CD4-positive, alpha-beta memory T cell (primary cell): ENCODE data around the gene AOPEP. TPM values are rescaled to one million over a fixed set of nuclear protein-coding genes. Genes with fewer than 3 reads are reported as not detected.
A peak's percentile ranks its signal among the peaks of the same experiment; 100 is the strongest.

Source experiments
- CTCF ChIA-PET: fragments of 350-600 bp; sonication (Branson Sonifier 250); formaldehyde crosslinking; loops from one replicate; lab custom pipeline; 2021; ENCODE audit warnings: inconsistent platforms; ENCODE audit not compliant: partially characterized antibody; lab: Charles Lee
- POLR2A ChIA-PET: fragments of 350-600 bp; sonication (Branson Sonifier 250); formaldehyde crosslinking; loops from one replicate; lab custom pipeline; 2021; ENCODE audit not compliant: partially characterized antibody; lab: Charles Lee
- DNase-seq, 5 donors: peaks; one replicate each; pipeline versions ENCODE4 v3.0.0 to v3.0.0-alpha.2; 2020 to 2022; ENCODE audit warnings: mixed read lengths in 1 of 5
- H3K27ac ChIP-seq: one replicate; pipeline ENCODE4 v1.7.0; 2013; ENCODE audit warnings: low read depth, low read length
- H3K27me3 ChIP-seq: 2 replicates; pipeline ENCODE4 v1.7.0; 2013; ENCODE audit warnings: mild to moderate bottlenecking, low read length, moderate library complexity; ENCODE audit not compliant: insufficient read depth
- H3K36me3 ChIP-seq: 2 replicates; pipeline ENCODE4 v1.7.0; 2013; ENCODE audit warnings: mild to moderate bottlenecking, low read length, moderate library complexity; ENCODE audit not compliant: insufficient read depth
- H3K4me1 ChIP-seq: 2 replicates; pipeline ENCODE4 v1.7.0; 2013; ENCODE audit warnings: mild to moderate bottlenecking, low read length, moderate library complexity; ENCODE audit not compliant: insufficient read depth
- H3K4me3 ChIP-seq, 2 donors: one replicate each; pipeline ENCODE4 v1.7.0; 2013; ENCODE audit warnings: low read length in 2 of 2, mild to moderate bottlenecking in 1 of 2
- H3K9me3 ChIP-seq, 2 donors: one replicate each; pipeline ENCODE4 v1.7.0; 2013; ENCODE audit warnings: low read length in 2 of 2, control low read depth in 1 of 2; ENCODE audit not compliant: control insufficient read depth in 1 of 2
- H3K27ac Mint-ChIP-seq, 7 donors: one replicate each; pipeline ENCODE4 v1.8.0; 2020 to 2021; ENCODE audit warnings: mixed read lengths in 7 of 7, mild to moderate bottlenecking in 6 of 7, inconsistent platforms in 3 of 7, moderate library complexity in 3 of 7
- H3K27me3 Mint-ChIP-seq, 2 donors: one replicate each; pipeline ENCODE4 v1.8.0; 2020 to 2021; ENCODE audit warnings: mixed read lengths in 2 of 2
- H3K36me3 Mint-ChIP-seq, 2 donors: one replicate each; pipeline ENCODE4 v1.8.0; 2020 to 2021; ENCODE audit warnings: mixed read lengths in 2 of 2, inconsistent platforms in 1 of 2, mild to moderate bottlenecking in 1 of 2
- H3K4me1 Mint-ChIP-seq, 4 donors: one replicate each; pipeline ENCODE4 v1.8.0; 2020 to 2021; ENCODE audit warnings: mixed read lengths in 4 of 4, mild to moderate bottlenecking in 1 of 4
- H3K4me3 Mint-ChIP-seq, 8 donors: one replicate each; pipeline ENCODE4 v1.8.0; 2020 to 2021; ENCODE audit warnings: mixed read lengths in 8 of 8, mild to moderate bottlenecking in 7 of 8, moderate library complexity in 6 of 8, inconsistent platforms in 3 of 8
- H3K9me3 Mint-ChIP-seq, 8 donors: one replicate each; pipeline ENCODE4 v1.8.0; 2020 to 2021; ENCODE audit warnings: mixed read lengths in 8 of 8, mild to moderate bottlenecking in 5 of 8, inconsistent platforms in 3 of 8, moderate library complexity in 1 of 8
- intact Hi-C: fragments of 100-400 bp; cut with micrococcal nuclease; formaldehyde crosslinking; loops from one replicate; pipeline ENCODE4 v1.15.1; 2023
- polyA plus RNA-seq, 2 donors: library from polyadenylated mRNA; unstranded; fragments of 300-500 nt; fragmentation: Illumina TruSeq; gene quantifications; one replicate each; pipeline ENCODE4 v1.2.3, GENCODE V29; 2021
- total RNA-seq, 2 experiments: library from RNA; stranded (reverse); gene quantifications; one replicate each; pipeline ENCODE4 v1.2.3, GENCODE V29; 2021

Gene AOPEP
- total and polyA plus RNA-seq, 4 experiments from 2014 or later = 3.1 to 11.7 (median 7.6) TPM

DNA sequence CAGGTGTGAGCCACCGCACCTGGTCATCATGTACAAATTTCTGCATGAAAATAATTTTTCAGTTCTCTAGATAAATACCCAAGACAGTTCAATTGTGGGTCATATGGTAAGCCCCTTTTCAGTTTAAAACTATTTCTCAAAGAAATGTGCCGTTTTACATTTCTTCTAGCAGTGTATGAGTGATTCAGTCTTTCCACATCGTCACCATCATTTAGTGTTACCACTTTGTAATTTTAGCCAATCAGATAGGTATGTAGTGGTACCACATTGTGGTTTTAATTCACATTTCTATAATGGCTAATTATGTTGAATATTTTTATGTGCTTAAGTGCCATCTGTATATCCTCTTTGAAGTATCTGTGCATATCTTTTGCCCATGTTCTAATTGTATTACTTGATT, 163.1 kb downstream of the AOPEP start:
- Histone ChIP-seq H3K4me3 (no peak overlapping the region), H3K27ac (no peak overlapping the region), H3K27me3 (no peaks in the 10 kb centered on the region), H3K36me3 (no peaks in the 10 kb centered on the region), H3K4me1 (no peaks in the 10 kb centered on the region), H3K9me3 (no peaks in the 10 kb centered on the region)
- DNase-seq = no peak
- peaks cover 1 to 18% of the 10 kb centered on the region in 2 donors for H3K36me3 Mint-ChIP-seq
- CTCF ChIA-PET = no interaction called here
- H3K4me1 Mint-ChIP-seq = peaks cover 0 to 2% (median 0%) of the 10 kb centered on the region in 4 donors
- H3K27ac Mint-ChIP-seq = no peak overlapping the region
- H3K9me3 Mint-ChIP-seq = peaks cover 0 to 20% (median 14%) of the 10 kb centered on the region in 8 donors
- POLR2A ChIA-PET = no interaction called here
- no peak overlapping the region for H3K4me3 Mint-ChIP-seq
- intact Hi-C loops = no loop called here
- no peaks in the 10 kb centered on the region for H3K27me3 Mint-ChIP-seq

DNA sequence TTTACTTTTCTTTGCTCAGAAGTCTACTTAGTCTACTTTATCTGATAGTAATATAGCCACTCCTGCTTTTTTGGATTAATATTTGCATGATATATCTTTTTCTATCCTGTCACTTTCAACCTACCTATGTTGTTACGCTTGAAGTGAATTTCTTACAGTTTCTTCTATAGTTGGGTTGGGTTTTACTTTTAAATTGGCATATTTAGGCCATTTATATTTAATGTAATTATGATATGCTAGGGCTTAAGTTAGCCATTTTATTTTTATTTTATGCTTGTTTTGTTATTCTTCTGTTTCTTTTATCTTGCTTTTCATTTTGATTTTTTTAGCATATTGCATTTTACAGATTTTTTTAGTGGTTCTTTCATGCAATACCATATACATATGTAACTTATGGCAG, 164.7 kb downstream of the AOPEP start:
- Mint-ChIP-seq H3K9me3 (peaks cover 0 to 20% (median 14%) of the 10 kb centered on the region in 8 donors), H3K4me1 (peaks cover 0 to 2% (median 0%) of the 10 kb centered on the region in 4 donors), H3K27ac (peak overlapping the region in 1 of 7 donors; percentile 65), H3K36me3 (peaks cover 1 to 18% of the 10 kb centered on the region in 2 donors), H3K27me3 (no peaks in the 10 kb centered on the region), H3K4me3 (no peak overlapping the region)
- Histone ChIP-seq H3K36me3 (no peaks in the 10 kb centered on the region), H3K4me1 (no peaks in the 10 kb centered on the region), H3K27ac (no peak overlapping the region), H3K9me3 (no peaks in the 10 kb centered on the region), H3K4me3 (no peak overlapping the region), H3K27me3 (no peaks in the 10 kb centered on the region)
- no peak for DNase-seq
- ChIA-PET CTCF (no interaction called here), POLR2A (no interaction called here)
- intact Hi-C loops = no loop called here

DNA sequence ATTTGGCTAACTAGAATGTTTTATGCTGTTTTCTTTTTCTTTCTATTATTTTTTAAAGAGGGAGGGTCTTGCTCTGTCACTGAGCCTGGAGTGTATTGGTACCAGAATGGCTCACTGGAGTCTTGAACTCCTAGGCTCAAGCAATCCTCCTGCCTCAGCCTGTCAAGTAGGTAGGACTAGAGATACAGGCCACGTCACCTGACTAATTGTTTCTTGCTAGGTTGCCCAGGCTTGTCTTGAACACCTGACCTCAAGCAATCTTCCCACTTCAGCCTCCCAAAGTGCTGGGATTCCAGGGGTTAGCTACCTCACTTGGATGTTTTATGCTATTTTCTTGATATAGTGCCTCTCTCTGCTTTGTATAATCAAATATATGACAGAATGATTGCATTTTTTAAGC, 166.2 kb downstream of the AOPEP start:
- intact Hi-C loops = no loop called here
- ChIA-PET POLR2A (no interaction called here), CTCF (no interaction called here)
- H3K4me3 ChIP-seq = no peak overlapping the region
- no peak overlapping the region for H3K27ac ChIP-seq
- H3K36me3 Mint-ChIP-seq = peaks cover 1 to 18% of the 10 kb centered on the region in 2 donors
- no peaks in the 10 kb centered on the region for H3K9me3 ChIP-seq
- H3K4me1 ChIP-seq = no peaks in the 10 kb centered on the region
- H3K36me3 ChIP-seq = no peaks in the 10 kb centered on the region
- H3K27me3 ChIP-seq = no peaks in the 10 kb centered on the region
- H3K9me3 Mint-ChIP-seq = peaks cover 0 to 20% (median 14%) of the 10 kb centered on the region in 8 donors
- no peak for DNase-seq
- H3K4me3 Mint-ChIP-seq = no peak overlapping the region
- H3K4me1 Mint-ChIP-seq = peaks cover 0 to 2% (median 0%) of the 10 kb centered on the region in 4 donors
- no peak overlapping the region for H3K27ac Mint-ChIP-seq
- H3K27me3 Mint-ChIP-seq = no peaks in the 10 kb centered on the region

DNA sequence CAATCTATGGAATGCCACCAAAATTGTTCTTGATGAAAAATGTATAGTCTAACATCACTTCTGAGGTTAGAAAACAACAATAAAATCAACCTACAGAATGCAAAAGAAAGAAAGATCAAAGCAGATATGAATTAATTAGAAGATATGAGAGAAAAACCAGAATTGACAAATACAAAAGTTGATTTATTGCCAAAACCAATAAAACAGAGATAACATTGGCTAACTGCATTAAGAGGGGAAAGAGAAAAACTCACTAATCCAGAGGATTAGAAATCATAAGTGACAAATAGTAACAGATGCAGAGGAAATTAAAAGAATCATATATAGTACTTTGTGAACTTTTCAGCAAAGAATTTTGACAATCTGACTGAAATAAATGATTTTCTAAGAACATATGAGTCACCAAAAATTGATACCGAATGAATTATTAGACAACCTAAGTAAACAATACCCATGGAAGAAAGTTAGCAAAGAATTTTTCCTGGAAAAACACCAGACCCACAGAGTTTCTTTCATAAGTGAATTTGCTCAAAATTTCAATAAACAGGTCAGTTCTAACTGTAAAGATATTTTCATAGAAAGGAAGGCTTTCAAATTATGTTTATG, 167.7 kb downstream of the AOPEP start:
- no peak overlapping the region for H3K4me3 ChIP-seq
- H3K27me3 Mint-ChIP-seq = no peaks in the 10 kb centered on the region
- H3K4me1 ChIP-seq = no peaks in the 10 kb centered on the region
- H3K9me3 Mint-ChIP-seq = peaks cover 0 to 17% (median 14%) of the 10 kb centered on the region in 8 donors
- H3K27ac Mint-ChIP-seq = peak overlapping the region in 1 of 7 donors; percentile 82
- H3K4me3 Mint-ChIP-seq = no peak overlapping the region
- H3K27me3 ChIP-seq = no peaks in the 10 kb centered on the region
- intact Hi-C loops = no loop called here
- H3K4me1 Mint-ChIP-seq = peaks cover 0 to 2% (median 0%) of the 10 kb centered on the region in 4 donors
- ChIA-PET CTCF (no interaction called here), POLR2A (no interaction called here)
- no peak overlapping the region for H3K27ac ChIP-seq
- H3K36me3 ChIP-seq = no peaks in the 10 kb centered on the region
- no peak for DNase-seq
- peaks cover 1 to 14% of the 10 kb centered on the region in 2 donors for H3K36me3 Mint-ChIP-seq
- no peaks in the 10 kb centered on the region for H3K9me3 ChIP-seq

DNA sequence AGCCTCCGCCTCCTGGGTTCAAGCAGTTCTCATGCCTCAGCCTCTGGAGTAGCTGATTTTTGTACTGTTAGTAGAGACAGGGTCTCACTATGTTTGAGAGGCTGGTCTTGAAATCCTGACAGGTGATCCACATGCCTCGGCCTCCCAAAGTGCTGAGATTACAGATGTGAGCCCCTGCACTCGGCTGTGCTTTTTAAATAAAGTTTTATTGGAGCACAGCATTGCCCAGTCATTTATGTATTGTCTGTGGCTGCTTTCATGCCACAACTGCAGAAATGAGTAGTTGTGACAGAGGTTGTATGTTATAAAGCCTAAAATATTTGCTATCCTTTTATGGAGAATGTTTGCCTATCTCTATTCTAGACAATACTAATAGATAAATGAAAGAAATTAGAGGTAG, 169.2 kb downstream of the AOPEP start:
- Mint-ChIP-seq H3K27me3 (no peaks in the 10 kb centered on the region), H3K4me3 (no peak overlapping the region), H3K9me3 (peaks cover 0 to 15% (median 9%) of the 10 kb centered on the region in 8 donors), H3K27ac (no peak overlapping the region), H3K36me3 (peaks cover 0 to 15% of the 10 kb centered on the region in 2 donors), H3K4me1 (peaks cover 0 to 2% (median 0%) of the 10 kb centered on the region in 4 donors)
- Histone ChIP-seq H3K9me3 (no peaks in the 10 kb centered on the region), H3K27me3 (no peaks in the 10 kb centered on the region), H3K4me1 (no peaks in the 10 kb centered on the region), H3K36me3 (no peaks in the 10 kb centered on the region), H3K27ac (no peak overlapping the region), H3K4me3 (no peak overlapping the region)
- intact Hi-C loops = no loop called here
- ChIA-PET POLR2A (no interaction called here), CTCF (no interaction called here)
- DNase-seq = no peak

DNA sequence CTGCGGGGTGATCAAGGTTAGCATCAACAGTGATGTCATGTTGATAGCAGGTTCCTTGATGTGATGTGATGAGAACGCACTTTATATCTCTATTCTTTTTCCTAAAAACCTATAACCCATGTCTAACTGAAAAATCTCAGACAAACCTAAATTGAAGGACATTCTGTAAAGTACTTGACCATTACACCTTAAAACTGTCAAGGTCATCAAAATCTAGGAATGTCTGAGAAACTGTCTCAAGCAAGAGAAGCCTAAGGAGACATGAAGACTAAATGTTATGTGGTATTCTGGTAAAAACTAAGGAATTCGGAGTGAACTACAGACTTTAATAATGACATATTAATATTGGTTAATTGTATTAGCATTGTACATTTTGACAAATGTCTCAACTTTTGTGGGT, 170.0 kb downstream of the AOPEP start:
- intact Hi-C loops = no loop called here
- ChIA-PET POLR2A (no interaction called here), CTCF (no interaction called here)
- H3K4me3 Mint-ChIP-seq = no peak overlapping the region
- peaks cover 0 to 14% of the 10 kb centered on the region in 2 donors for H3K36me3 Mint-ChIP-seq
- no peaks in the 10 kb centered on the region for H3K27me3 Mint-ChIP-seq
- H3K27ac Mint-ChIP-seq = no peak overlapping the region
- Histone ChIP-seq H3K4me1 (no peaks in the 10 kb centered on the region), H3K36me3 (no peaks in the 10 kb centered on the region), H3K4me3 (no peak overlapping the region), H3K27me3 (no peaks in the 10 kb centered on the region), H3K9me3 (no peaks in the 10 kb centered on the region), H3K27ac (no peak overlapping the region)
- peaks cover 0 to 7% (median 3%) of the 10 kb centered on the region in 8 donors for H3K9me3 Mint-ChIP-seq
- DNase-seq = no peak
- peaks cover 0 to 2% (median 1%) of the 10 kb centered on the region in 4 donors for H3K4me1 Mint-ChIP-seq

DNA sequence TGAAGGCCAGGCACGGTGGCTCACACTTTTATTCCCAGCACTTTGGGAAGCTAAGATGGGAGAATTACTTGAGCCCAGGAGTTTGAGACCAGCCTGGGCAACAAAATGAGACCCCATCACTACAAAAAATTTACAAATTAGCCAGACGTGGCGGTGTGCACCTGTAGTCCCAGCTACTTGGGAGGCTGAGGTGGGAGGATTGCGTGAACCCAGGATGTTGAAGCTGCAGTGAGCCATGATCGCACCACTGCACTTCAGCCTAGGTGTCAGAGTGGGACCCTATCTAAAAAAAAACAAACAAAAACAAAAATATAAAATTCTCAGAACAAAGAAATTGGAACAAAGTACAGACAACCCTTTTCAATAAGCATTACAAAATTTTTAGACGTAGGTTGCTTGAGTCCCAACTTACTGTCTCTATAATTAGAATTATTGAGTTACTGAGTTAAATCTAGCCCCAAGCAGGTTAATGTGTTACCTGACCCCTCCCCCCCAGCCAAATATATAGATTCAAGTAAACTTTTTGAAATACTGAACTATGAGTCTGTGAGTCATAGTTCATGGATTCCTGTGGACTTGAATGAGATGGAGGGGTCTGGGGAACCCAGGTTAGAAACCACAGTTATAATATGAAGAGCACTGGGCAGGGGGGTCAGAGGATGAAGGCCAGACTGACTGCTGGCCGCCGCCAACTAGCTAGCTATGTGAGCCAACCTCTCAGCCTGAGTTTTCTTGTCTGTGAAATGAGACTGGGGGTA, 173.1 kb downstream of the AOPEP start:
- no peak overlapping the region for H3K27ac Mint-ChIP-seq

More for the DNA sequence above, 173.1 kb downstream of the AOPEP start:
- CTCF ChIA-PET = no interaction called here
- Histone ChIP-seq H3K36me3 (no peaks in the 10 kb centered on the region), H3K27ac (no peak overlapping the region), H3K27me3 (no peaks in the 10 kb centered on the region), H3K4me3 (no peak overlapping the region), H3K4me1 (no peaks in the 10 kb centered on the region), H3K9me3 (no peaks in the 10 kb centered on the region)
- no peak for DNase-seq
- H3K27me3 Mint-ChIP-seq = no peaks in the 10 kb centered on the region
- H3K9me3 Mint-ChIP-seq = no peaks in the 10 kb centered on the region
- H3K4me3 Mint-ChIP-seq = no peak overlapping the region
- intact Hi-C loops = no loop called here
- H3K4me1 Mint-ChIP-seq = peaks cover 0 to 2% (median 0%) of the 10 kb centered on the region in 4 donors
- POLR2A ChIA-PET = no interaction called here
- H3K36me3 Mint-ChIP-seq = peaks cover 0 to 16% of the 10 kb centered on the region in 2 donors
